BJ (cell line): ENCODE measurements around the gene ATP2A3. TPM values are rescaled to one million over a fixed set of nuclear protein-coding genes. Genes with fewer than 3 reads are reported as not detected.
"Not testable (repeated sequence)": the region's sequence is repeated elsewhere in the genome, so short reads cannot be mapped to it uniquely, and the experiment has no call there.

Experiments
- CTCF ChIA-PET: fragments of 350-600 bp; formaldehyde crosslinking; extraction: SDS; loops from one replicate; lab custom pipeline; 2021; ENCODE audit warnings: antibody characterized with exemption, inconsistent platforms; lab: Yijun Ruan, JAX
- POLR2A ChIA-PET: fragments of 300-600 bp; sonication (Branson Sonifier 250); formaldehyde crosslinking; extraction: SDS; loops from one replicate; lab custom pipeline; 2021; ENCODE audit warnings: antibody characterized with exemption; lab: Charles Lee
- DNase-seq: peaks from one replicate; pipeline ENCODE4 v3.0.0-alpha.2; 2011; ENCODE audit warnings: low read depth
- H3K27me3 ChIP-seq: 2 replicates; pipeline ENCODE4 v1.6.0; 2011; ENCODE audit warnings: low read length; ENCODE audit not compliant: control insufficient read depth, insufficient read depth
- H3K36me3 ChIP-seq: 2 replicates; pipeline ENCODE4 v1.5.1; 2011; ENCODE audit warnings: low read length; ENCODE audit not compliant: control insufficient read depth, insufficient read depth
- H3K4me3 ChIP-seq: 2 replicates; pipeline ENCODE4 v1.5.1; 2011; ENCODE audit warnings: low read depth, mild to moderate bottlenecking, control low read depth, low read length
- CTCF ChIP-seq: IDR thresholded peaks from 2 replicates; pipeline ENCODE4 v1.5.1; 2011; ENCODE audit warnings: low read depth, mild to moderate bottlenecking, control low read depth, inconsistent platforms, low read length, moderate library complexity; ENCODE audit not compliant: insufficient read depth
- polyA plus RNA-seq: library from polyadenylated mRNA; depleted of rRNA; stranded (reverse); fragments of >200 nt; gene quantifications from 2 replicates; pipeline ENCODE4 v1.2.3, GENCODE V29; 2011

Gene ATP2A3
- polyA plus RNA-seq, 1 experiment = 1.1 TPM

GRCh38 chr17:3951003-3951402 lies 13.2 kb downstream of the ATP2A3 start:
- TF ChIP-seq CTCF = no peak
- no peaks in the 10 kb centered on the region for H3K36me3 ChIP-seq
- no peak overlapping the region for H3K4me3 ChIP-seq
- H3K27me3 ChIP-seq = no peaks in the 10 kb centered on the region
- ChIA-PET POLR2A (no interaction called here), CTCF (no interaction called here)
- no peak for DNase-seq

GRCh38 chr17:3950584-3950983 lies 13.7 kb downstream of the ATP2A3 start:
- CTCF ChIA-PET = interaction anchor here (3.1 kb wide), 1 partner anchor 10 kb away, joined by 10 read pairs; no protein-coding TSS in a partner anchor
- POLR2A ChIA-PET = no interaction called here
- no peak for TF ChIP-seq CTCF

GRCh38 chr17:3949418-3949817 lies 14.8 kb downstream of the ATP2A3 start:
- no peak for TF ChIP-seq CTCF
- Histone ChIP-seq H3K27me3 (no peaks in the 10 kb centered on the region), H3K4me3 (no peak overlapping the region), H3K36me3 (no peaks in the 10 kb centered on the region)
- CTCF ChIA-PET = interaction anchor here (0.9 to 3.1 kb wide), 3 partner anchors 11 to 119 kb away, joined by 3 to 10 read pairs (median 5); no protein-coding TSS in a partner anchor
- no peak for DNase-seq
- POLR2A ChIA-PET = no interaction called here

More at GRCh38 chr17:3950584-3950983, 13.7 kb downstream of the ATP2A3 start:
- DNase-seq = no peak
- Histone ChIP-seq H3K36me3 (no peaks in the 10 kb centered on the region), H3K27me3 (no peaks in the 10 kb centered on the region), H3K4me3 (no peak overlapping the region)

- DNase-seq, H3K36me3 ChIP-seq, POLR2A ChIA-PET, H3K4me3 ChIP-seq, H3K27me3 ChIP-seq: not testable (repeated sequence)
- CTCF ChIA-PET = interaction anchor here (1.6 to 3.1 kb wide), 2 partner anchors 12 to 35 kb away, joined by 5 to 10 read pairs; no protein-coding TSS in a partner anchor
Observed at GRCh38 chr17:3948551-3948950, 15.7 kb downstream of the ATP2A3 start.

GRCh38 chr17:3947318-3947810 lies 16.9 kb downstream of the ATP2A3 start:
- Histone ChIP-seq H3K27me3 (no peaks in the 10 kb centered on the region), H3K4me3 (no peak overlapping the region), H3K36me3 (no peaks in the 10 kb centered on the region)
- TF ChIP-seq CTCF = no peak
- ChIA-PET CTCF (interaction anchor here (2.7 to 3.1 kb wide), 2 partner anchors 13 to 33 kb away, joined by 10 to 11 read pairs; no protein-coding TSS in a partner anchor), POLR2A (no interaction called here)
- DNase-seq = no peak
